Measurements from ENCODE around the gene NGRN.
A peak's percentile ranks its signal among the peaks of the same experiment; 100 is the strongest.

The NGRN gene

GRCh38 chr15:90225504-90226234 is 39.8 kb upstream of the NGRN start:
- H3K23ac ChIP-seq (ENCODE audit: low read depth, low read length, poor library complexity) = no peak overlapping the region
- H3K27me3 ChIP-seq (ENCODE audit: control insufficient read depth in 3 of 3, insufficient read depth in 3 of 3, low read depth in 1 of 3, low read length in 3 of 3) = no peaks in the 10 kb centered on the region
- H2BK120ac ChIP-seq (ENCODE audit: low read depth, low read length) = no peak overlapping the region
- no peaks in the 10 kb centered on the region for H3K9me3 ChIP-seq (replicated peaks in 1 of 2; ENCODE audit: control insufficient read depth in 2 of 2, insufficient read depth in 1 of 2, low read depth in 1 of 2, low read length in 2 of 2)
- H3K4me2 ChIP-seq (ENCODE audit: insufficient read depth, low read length, poor library complexity, severe bottlenecking) = no peak overlapping the region
- H4K91ac ChIP-seq (ENCODE audit: low read depth, low read length, poor library complexity) = no peak overlapping the region
- H3K36me3 ChIP-seq (replicated peaks in 1 of 2; ENCODE audit: control insufficient read depth in 2 of 2, insufficient read depth in 2 of 2, low read length in 2 of 2) = peaks cover 59 to 83% of the 10 kb centered on the region in 2 donors
- no peak overlapping the region for H3K18ac ChIP-seq (ENCODE audit: low read length)
- H4K8ac ChIP-seq (ENCODE audit: low read depth, low read length) = no peak overlapping the region
- no peak overlapping the region for H3K9ac ChIP-seq (ENCODE audit: low read depth, low read length, poor library complexity)
- H3K4me3 ChIP-seq (ENCODE audit: low read length in 2 of 2) = no peak overlapping the region
- no peak overlapping the region for H3K4ac ChIP-seq (ENCODE audit: low read length)
- DNase-seq (ENCODE audit: low spot score) = no peak
- no peaks in the 10 kb centered on the region for H3K4me1 ChIP-seq (ENCODE audit: control insufficient read depth in 2 of 2, insufficient read depth in 1 of 2, low read depth in 1 of 2, low read length in 2 of 2)
- WGBS, 2 donors (ENCODE audit: extremely low coverage in 2 of 2, insufficient read length in 2 of 2, insufficient replicate concordance in 1 of 2) = no CpG with 5 or more reads among the region's 18 CpGs
- no peak overlapping the region for H2BK12ac ChIP-seq (ENCODE audit: low read length)
- no peak overlapping the region for H3K14ac ChIP-seq (ENCODE audit: low read length)
- no peak overlapping the region for H2BK5ac ChIP-seq (ENCODE audit: low read length)
- peaks cover 9% of the 10 kb centered on the region for H3K79me1 ChIP-seq (ENCODE audit: low read depth, low read length)
- no peak overlapping the region for H3K27ac ChIP-seq (replicated peaks; ENCODE audit: low read length)
- no peak overlapping the region for H2AFZ ChIP-seq (ENCODE audit: low read length)
- no peak overlapping the region for H2AK5ac ChIP-seq (ENCODE audit: low read depth, low read length)
- H2BK15ac ChIP-seq (ENCODE audit: low read length) = no peak overlapping the region

DNA sequence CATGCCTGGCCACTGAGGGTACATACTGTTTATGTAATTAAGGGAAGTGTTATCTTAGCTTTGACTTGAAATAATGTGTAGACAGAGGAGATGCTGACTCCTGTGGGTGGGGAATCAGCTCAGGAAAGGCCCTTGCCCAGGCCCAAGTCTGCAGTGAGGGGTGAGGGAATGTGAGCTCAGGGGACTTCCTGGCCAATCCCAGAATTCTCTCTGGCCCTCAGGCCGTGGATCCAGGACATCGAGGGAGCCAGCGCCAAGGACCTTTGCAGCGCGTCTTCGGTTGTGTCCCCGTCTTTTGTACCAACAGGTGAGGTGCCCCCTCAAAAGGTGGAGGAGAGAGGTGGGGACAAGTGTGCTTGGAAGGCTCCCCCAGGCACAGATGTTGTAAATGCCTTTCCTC is 38.1 kb upstream of the NGRN start:
- no peak overlapping the region for H2AK5ac ChIP-seq (ENCODE audit: low read depth, low read length)
- H2AFZ ChIP-seq (ENCODE audit: low read length) = no peak overlapping the region
- no peak overlapping the region for H3K23ac ChIP-seq (ENCODE audit: low read depth, low read length, poor library complexity)
- H2BK5ac ChIP-seq (ENCODE audit: low read length) = no peak overlapping the region
- H3K4me3 ChIP-seq (ENCODE audit: low read length in 2 of 2) = no peak overlapping the region
- H3K27me3 ChIP-seq (ENCODE audit: control insufficient read depth in 3 of 3, insufficient read depth in 3 of 3, low read depth in 1 of 3, low read length in 3 of 3) = no peaks in the 10 kb centered on the region
- H3K79me1 ChIP-seq (ENCODE audit: low read depth, low read length) = peaks cover 8% of the 10 kb centered on the region
- no peak overlapping the region for H3K4ac ChIP-seq (ENCODE audit: low read length)
- no peak overlapping the region for H4K91ac ChIP-seq (ENCODE audit: low read depth, low read length, poor library complexity)
- H3K18ac ChIP-seq (ENCODE audit: low read length) = no peak overlapping the region
- no CpG with 5 or more reads among the region's 7 CpGs for WGBS, 2 donors (ENCODE audit: extremely low coverage in 2 of 2, insufficient read length in 2 of 2, insufficient replicate concordance in 1 of 2)
- no peak for DNase-seq (ENCODE audit: low spot score)
- no peak overlapping the region for H3K9ac ChIP-seq (ENCODE audit: low read depth, low read length, poor library complexity)
- no peak overlapping the region for H2BK15ac ChIP-seq (ENCODE audit: low read length)
- no peak overlapping the region for H3K14ac ChIP-seq (ENCODE audit: low read length)
- H3K36me3 ChIP-seq (replicated peaks in 1 of 2; ENCODE audit: control insufficient read depth in 2 of 2, insufficient read depth in 2 of 2, low read length in 2 of 2) = peaks cover 56 to 82% of the 10 kb centered on the region in 2 donors
- no peak overlapping the region for H3K27ac ChIP-seq (replicated peaks; ENCODE audit: low read length)
- no peak overlapping the region for H3K4me2 ChIP-seq (ENCODE audit: insufficient read depth, low read length, poor library complexity, severe bottlenecking)
- no peaks in the 10 kb centered on the region for H3K4me1 ChIP-seq (ENCODE audit: control insufficient read depth in 2 of 2, insufficient read depth in 1 of 2, low read depth in 1 of 2, low read length in 2 of 2)
- H4K8ac ChIP-seq (ENCODE audit: low read depth, low read length) = no peak overlapping the region
- H2BK120ac ChIP-seq (ENCODE audit: low read depth, low read length) = no peak overlapping the region
- no peak overlapping the region for H2BK12ac ChIP-seq (ENCODE audit: low read length)
- no peaks in the 10 kb centered on the region for H3K9me3 ChIP-seq (replicated peaks in 1 of 2; ENCODE audit: control insufficient read depth in 2 of 2, insufficient read depth in 1 of 2, low read depth in 1 of 2, low read length in 2 of 2)

- Histone ChIP-seq H3K9ac (ENCODE audit: low read depth, low read length, poor library complexity) (no peak overlapping the region), H3K18ac (ENCODE audit: low read length) (no peak overlapping the region), H3K79me1 (ENCODE audit: low read depth, low read length) (peaks cover 8% of the 10 kb centered on the region), H3K4me3 (ENCODE audit: low read length in 2 of 2) (no peak overlapping the region), H3K36me3 (replicated peaks in 1 of 2; ENCODE audit: control insufficient read depth in 2 of 2, insufficient read depth in 2 of 2, low read length in 2 of 2) (peaks cover 56 to 79% of the 10 kb centered on the region in 2 donors), H2BK12ac (ENCODE audit: low read length) (no peak overlapping the region), H2BK5ac (ENCODE audit: low read length) (no peak overlapping the region), H2AK5ac (ENCODE audit: low read depth, low read length) (no peak overlapping the region), H3K27me3 (ENCODE audit: control insufficient read depth in 3 of 3, insufficient read depth in 3 of 3, low read depth in 1 of 3, low read length in 3 of 3) (no peaks in the 10 kb centered on the region), H2AFZ (ENCODE audit: low read length) (no peak overlapping the region), H2BK120ac (ENCODE audit: low read depth, low read length) (no peak overlapping the region), H2BK15ac (ENCODE audit: low read length) (no peak overlapping the region), H3K23ac (ENCODE audit: low read depth, low read length, poor library complexity) (no peak overlapping the region), H3K4me1 (ENCODE audit: control insufficient read depth in 2 of 2, insufficient read depth in 1 of 2, low read depth in 1 of 2, low read length in 2 of 2) (peaks cover 0 to 3% of the 10 kb centered on the region in 2 donors), H4K91ac (ENCODE audit: low read depth, low read length, poor library complexity) (no peak overlapping the region), H3K14ac (ENCODE audit: low read length) (no peak overlapping the region), H3K4ac (ENCODE audit: low read length) (no peak overlapping the region), H3K27ac (replicated peaks; ENCODE audit: low read length) (no peak overlapping the region), H4K8ac (ENCODE audit: low read depth, low read length) (no peak overlapping the region), H3K9me3 (replicated peaks in 1 of 2; ENCODE audit: control insufficient read depth in 2 of 2, insufficient read depth in 1 of 2, low read depth in 1 of 2, low read length in 2 of 2) (no peaks in the 10 kb centered on the region), H3K4me2 (ENCODE audit: insufficient read depth, low read length, poor library complexity, severe bottlenecking) (no peak overlapping the region)
- DNase-seq (ENCODE audit: low spot score) = no peak
- no CpG with 5 or more reads among the region's 38 CpGs for WGBS, 2 donors (ENCODE audit: extremely low coverage in 2 of 2, insufficient read length in 2 of 2, insufficient replicate concordance in 1 of 2)
Measured at GRCh38 chr15:90227816-90228772, 37.4 kb upstream of the NGRN start.

DNA sequence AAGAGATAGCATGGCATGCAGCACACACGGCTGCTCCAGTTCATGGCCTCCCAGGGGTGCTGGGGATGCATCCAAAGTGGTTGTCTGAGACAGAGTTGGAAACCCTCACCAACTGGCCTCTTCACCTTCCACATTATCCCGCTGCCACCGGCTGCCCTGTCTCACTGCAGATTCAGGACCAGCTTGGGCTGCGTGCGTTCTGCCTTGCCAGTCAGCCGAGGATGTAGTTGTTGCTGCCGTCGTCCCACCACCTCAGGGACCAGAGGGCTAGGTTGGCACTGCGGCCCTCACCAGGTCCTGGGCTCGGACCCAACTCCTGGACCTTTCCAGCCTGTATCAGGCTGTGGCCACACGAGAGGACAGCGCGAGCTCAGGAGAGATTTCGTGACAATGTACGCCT is 36.5 kb upstream of the NGRN start:
- H3K4me3 ChIP-seq (ENCODE audit: low read length in 2 of 2) = no peak overlapping the region
- H3K4me2 ChIP-seq (ENCODE audit: insufficient read depth, low read length, poor library complexity, severe bottlenecking) = no peak overlapping the region
- no peak overlapping the region for H4K91ac ChIP-seq (ENCODE audit: low read depth, low read length, poor library complexity)
- H3K4me1 ChIP-seq (ENCODE audit: control insufficient read depth in 2 of 2, insufficient read depth in 1 of 2, low read depth in 1 of 2, low read length in 2 of 2) = peaks cover 0 to 3% of the 10 kb centered on the region in 2 donors
- no peak overlapping the region for H2AK5ac ChIP-seq (ENCODE audit: low read depth, low read length)
- no peak overlapping the region for H2BK15ac ChIP-seq (ENCODE audit: low read length)
- no peak overlapping the region for H4K8ac ChIP-seq (ENCODE audit: low read depth, low read length)
- no peak overlapping the region for H2BK5ac ChIP-seq (ENCODE audit: low read length)
- no peak overlapping the region for H3K27ac ChIP-seq (replicated peaks; ENCODE audit: low read length)
- peaks cover 8% of the 10 kb centered on the region for H3K79me1 ChIP-seq (ENCODE audit: low read depth, low read length)
- H3K23ac ChIP-seq (ENCODE audit: low read depth, low read length, poor library complexity) = peak overlapping the region; percentile 52
- H3K36me3 ChIP-seq (replicated peaks in 1 of 2; ENCODE audit: control insufficient read depth in 2 of 2, insufficient read depth in 2 of 2, low read length in 2 of 2) = peaks cover 49 to 71% of the 10 kb centered on the region in 2 donors
- no peak overlapping the region for H2AFZ ChIP-seq (ENCODE audit: low read length)
- no peak overlapping the region for H3K18ac ChIP-seq (ENCODE audit: low read length)
- H3K4ac ChIP-seq (ENCODE audit: low read length) = no peak overlapping the region
- H3K14ac ChIP-seq (ENCODE audit: low read length) = no peak overlapping the region
- WGBS, 2 donors (ENCODE audit: extremely low coverage in 2 of 2, insufficient read length in 2 of 2, insufficient replicate concordance in 1 of 2) = no CpG with 5 or more reads among the region's 15 CpGs
- no peak overlapping the region for H2BK120ac ChIP-seq (ENCODE audit: low read depth, low read length)
- H3K9ac ChIP-seq (ENCODE audit: low read depth, low read length, poor library complexity) = no peak overlapping the region
- DNase-seq (ENCODE audit: low spot score) = no peak
- H3K9me3 ChIP-seq (replicated peaks in 1 of 2; ENCODE audit: control insufficient read depth in 2 of 2, insufficient read depth in 1 of 2, low read depth in 1 of 2, low read length in 2 of 2) = no peaks in the 10 kb centered on the region
- H3K27me3 ChIP-seq (ENCODE audit: control insufficient read depth in 3 of 3, insufficient read depth in 3 of 3, low read depth in 1 of 3, low read length in 3 of 3) = no peaks in the 10 kb centered on the region
- no peak overlapping the region for H2BK12ac ChIP-seq (ENCODE audit: low read length)

All from neuronal stem cell (in vitro differentiated cells).